Esophagus muscularis mucosa (tissue), 4 donors: ENCODE measurements around the gene GSK3B. TPM values are rescaled to one million over a fixed set of nuclear protein-coding genes. Genes with fewer than 3 reads are reported as not detected.
A peak's percentile ranks its signal among the peaks of the same experiment; 100 is the strongest.

Source experiments
- DNase-seq: peaks from one replicate; pipeline ENCODE4 v3.0.0-alpha.2; 2017; ENCODE audit errors: extremely low spot score
- H3K27ac ChIP-seq, 4 donors: fragments of 200-600 bp; sonication (generic); replicated peaks in 1 of 4; 1 replicate in 3 of 4; 2 replicates in 1 of 4; pipeline ENCODE4 v1.5.1; 2016 to 2019; ENCODE audit warnings: mild to moderate bottlenecking in 1 of 4
- H3K27me3 ChIP-seq, 4 donors: fragments of 200-600 bp; sonication (generic); one replicate each; pipeline versions ENCODE4 v1.5.1 to v1.6.0; 2016 to 2019
- H3K36me3 ChIP-seq, 4 donors: fragments of 200-600 bp; sonication (generic); one replicate each; pipeline ENCODE4 v1.5.1; 2016 to 2019
- H3K4me1 ChIP-seq, 4 donors: fragments of 200-600 bp; sonication (generic); one replicate each; pipeline ENCODE4 v1.5.1; 2016 to 2019
- H3K4me3 ChIP-seq, 4 donors: fragments of 200-600 bp; sonication (generic); 1 replicate in 2 of 4; 2 replicates in 2 of 4; pipeline ENCODE4 v1.5.1; 2016 to 2019; ENCODE audit warnings: mild to moderate bottlenecking in 4 of 4, moderate library complexity in 1 of 4
- H3K9me3 ChIP-seq, 4 donors: fragments of 200-600 bp; sonication (generic); 1 replicate in 3 of 4; 2 replicates in 1 of 4; pipeline ENCODE4 v1.5.1; 2016 to 2019
- EP300 ChIP-seq: sonication (generic); formaldehyde crosslinking; IDR thresholded peaks from one replicate; pipeline ENCODE4 v1.6.1; 2017; ENCODE audit warnings: antibody characterized with exemption
- POLR2A ChIP-seq: fragments of 450-650 bp; IDR thresholded peaks from one replicate; pipeline ENCODE4 v1.6.1; 2017; ENCODE audit warnings: antibody characterized with exemption, moderate library complexity, mild to moderate bottlenecking, low read depth
- POLR2AphosphoS5 ChIP-seq, 2 donors: sonication (generic); formaldehyde crosslinking; IDR thresholded peaks; one replicate each; pipeline ENCODE4 v1.6.1; 2017; ENCODE audit warnings: antibody characterized with exemption in 2 of 2
- WGBS: methylation state at CpG from one replicate; pipeline ENCODE4 v1.1.5; 2018; 5-methylcytosine and 5-hydroxymethylcytosine counted together
- intact Hi-C: fragments of 100-400 bp; cut with DNase I; formaldehyde crosslinking; loops from one replicate; pipeline ENCODE4 v1.15.1; 2023
- total RNA-seq, 4 donors: library from RNA; depleted of rRNA; stranded (reverse); fragments of >200 nt; gene quantifications; one replicate each; pipeline versions ENCODE4 v1.1.0 to v1.2.1, GENCODE V29; 2016
- TF ChIP-seq, protein P1 (sequence below), 3 experiments: fragments of 200-600 bp in 2 of 3; fragments of 450-650 bp in 1 of 3; sonication (generic) in 2 of 3; IDR thresholded peaks; one replicate each; pipeline ENCODE4 v1.5.1; 2017 to 2019; ENCODE audit warnings: antibody characterized with exemption in 3 of 3, mild to moderate bottlenecking in 2 of 3, moderate library complexity in 1 of 3

GSK3B gene
- 10 to 100 TPM; 30.3 to 35.4 (median 31.3) TPM for total RNA-seq

DNA sequence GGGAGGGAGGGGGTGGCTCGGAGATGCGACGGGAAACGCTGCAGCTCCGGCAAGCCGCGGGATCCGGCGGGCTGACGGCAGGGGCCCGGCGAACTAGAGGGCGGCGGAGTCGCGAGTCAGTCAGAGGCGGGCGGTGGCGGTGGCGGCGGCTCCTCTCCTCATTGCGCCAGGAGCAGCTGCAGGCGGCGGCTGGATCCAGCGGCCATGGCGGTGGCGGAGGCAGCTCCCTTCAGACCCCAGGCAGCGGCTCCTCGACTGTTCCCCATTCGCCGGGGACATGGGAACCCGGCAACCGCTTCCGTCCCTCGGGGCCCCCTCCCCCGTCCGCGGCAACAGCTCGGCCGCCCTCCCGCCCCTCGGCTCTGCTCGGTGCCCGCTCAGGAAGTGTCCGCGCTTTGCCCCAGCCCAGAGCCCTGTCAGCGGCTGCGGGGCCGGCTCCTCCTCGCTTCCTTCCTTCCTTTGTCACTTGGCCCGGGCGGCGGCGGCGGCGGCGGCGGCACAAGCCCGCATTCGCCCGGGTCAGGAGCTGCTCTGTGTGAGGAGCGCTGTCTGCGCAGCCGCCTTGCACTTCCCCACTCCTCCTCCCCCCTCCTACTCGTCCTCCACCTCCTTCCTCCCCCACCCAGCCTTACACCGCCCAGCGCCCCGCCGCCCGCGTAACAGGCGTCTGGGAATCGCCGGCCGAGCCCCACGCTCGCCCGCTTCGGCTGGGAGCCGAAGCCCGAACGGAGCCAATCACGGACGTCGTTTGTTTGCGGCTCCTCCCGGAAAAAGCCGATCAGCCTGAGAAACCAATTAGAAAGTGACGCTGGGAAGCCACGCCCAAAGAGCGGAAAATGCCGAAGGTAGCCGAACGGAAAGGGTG is at the start of gene GSK3B:
GSK3B (minus strand) TSS at position 537 of the 865 bp plus-strand sequence. CDS start 1,013 bp downstream, outside the sequence.
- under 1% methylated on average over 33 of the region's 94 CpGs for WGBS
- Histone ChIP-seq H3K4me3 (peak within 1 kb of the TSS; percentile 86 to 90 (median 88)), H3K27ac (peak within 1 kb of the TSS; percentile 99 to 100 (median 99)), H3K27me3 (no peaks in the 10 kb centered on the region), H3K36me3 (no peaks in the 10 kb centered on the region), H3K9me3 (no peaks in the 10 kb centered on the region), H3K4me1 (peaks cover 9 to 44% (median 38%) of the 10 kb centered on the region in 4 donors)
- intact Hi-C loops: loop anchor here (5.0 to 10.0 kb wide), 2 partner anchors 202 to 251 kb away; partner anchors contain the start of gene LRRC58
- peak; percentile 91 for TF ChIP-seq POLR2A
- peak; percentile 81 to 96 for TF ChIP-seq POLR2AphosphoS5 (IDR thresholded peaks at IDR 0.05)
- TF ChIP-seq EP300: no peak
- TF ChIP-seq, protein P1, sequence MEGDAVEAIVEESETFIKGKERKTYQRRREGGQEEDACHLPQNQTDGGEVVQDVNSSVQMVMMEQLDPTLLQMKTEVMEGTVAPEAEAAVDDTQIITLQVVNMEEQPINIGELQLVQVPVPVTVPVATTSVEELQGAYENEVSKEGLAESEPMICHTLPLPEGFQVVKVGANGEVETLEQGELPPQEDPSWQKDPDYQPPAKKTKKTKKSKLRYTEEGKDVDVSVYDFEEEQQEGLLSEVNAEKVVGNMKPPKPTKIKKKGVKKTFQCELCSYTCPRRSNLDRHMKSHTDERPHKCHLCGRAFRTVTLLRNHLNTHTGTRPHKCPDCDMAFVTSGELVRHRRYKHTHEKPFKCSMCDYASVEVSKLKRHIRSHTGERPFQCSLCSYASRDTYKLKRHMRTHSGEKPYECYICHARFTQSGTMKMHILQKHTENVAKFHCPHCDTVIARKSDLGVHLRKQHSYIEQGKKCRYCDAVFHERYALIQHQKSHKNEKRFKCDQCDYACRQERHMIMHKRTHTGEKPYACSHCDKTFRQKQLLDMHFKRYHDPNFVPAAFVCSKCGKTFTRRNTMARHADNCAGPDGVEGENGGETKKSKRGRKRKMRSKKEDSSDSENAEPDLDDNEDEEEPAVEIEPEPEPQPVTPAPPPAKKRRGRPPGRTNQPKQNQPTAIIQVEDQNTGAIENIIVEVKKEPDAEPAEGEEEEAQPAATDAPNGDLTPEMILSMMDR (IDR thresholded peaks at IDR 0.05): no peak
- no peak for DNase-seq

GRCh38 chr3:120143676-120144075 is 49.4 kb upstream of the GSK3B start:
- no peak overlapping the region for H3K4me3 ChIP-seq
- TF ChIP-seq POLR2A (no peak), POLR2AphosphoS5 (IDR thresholded peaks at IDR 0.05) (no peak), EP300 (no peak)
- TF ChIP-seq, protein P1 (IDR thresholded peaks at IDR 0.05): no peak
- no peaks in the 10 kb centered on the region for H3K36me3 ChIP-seq
- H3K27ac ChIP-seq: no peak overlapping the region
- no peak for DNase-seq
- H3K9me3 ChIP-seq: no peaks in the 10 kb centered on the region
- peaks cover 0 to 10% (median 5%) of the 10 kb centered on the region in 4 donors for H3K4me1 ChIP-seq
- 94% methylated on average over 2 of the region's 2 CpGs for WGBS
- intact Hi-C loops: no loop called here
- H3K27me3 ChIP-seq: no peaks in the 10 kb centered on the region

DNA sequence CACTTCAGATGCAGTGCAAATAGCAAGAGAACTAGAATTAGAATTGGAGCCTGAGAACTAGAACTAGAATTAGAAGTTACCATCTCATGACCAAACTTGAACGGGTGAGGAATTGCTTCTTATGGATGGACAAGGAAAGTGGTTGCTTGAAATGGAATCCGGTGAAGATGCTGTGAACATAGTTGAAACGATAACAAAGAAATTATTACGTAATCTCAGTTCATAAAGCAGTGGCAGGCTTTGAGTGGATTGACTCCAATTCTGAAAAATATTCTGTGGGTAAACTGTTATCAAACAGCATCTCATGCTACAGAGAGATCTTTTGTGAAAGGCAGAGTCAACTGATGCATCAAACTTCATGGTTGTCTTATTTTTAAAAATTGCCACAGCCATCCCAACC is 48.0 kb upstream of the GSK3B start:
- Histone ChIP-seq H3K27me3 (no peaks in the 10 kb centered on the region), H3K4me1 (peaks cover 0 to 1% (median 0%) of the 10 kb centered on the region in 4 donors), H3K27ac (no peak overlapping the region), H3K4me3 (no peak overlapping the region), H3K36me3 (no peaks in the 10 kb centered on the region), H3K9me3 (no peaks in the 10 kb centered on the region)
- intact Hi-C loops: no loop called here
- TF ChIP-seq POLR2AphosphoS5 (IDR thresholded peaks at IDR 0.05) (no peak), EP300 (no peak), POLR2A (no peak)
- TF ChIP-seq, protein P1 (IDR thresholded peaks at IDR 0.05): no peak
- DNase-seq: no peak
- 90% methylated on average over 4 of the region's 4 CpGs for WGBS

GRCh38 chr3:120140098-120140742 is 46.0 kb upstream of the GSK3B start:
- no peak for TF ChIP-seq POLR2A
- TF ChIP-seq, protein P1 (IDR thresholded peaks at IDR 0.05): no peak
- no peak for TF ChIP-seq EP300
- Histone ChIP-seq H3K4me1 (no peaks in the 10 kb centered on the region), H3K36me3 (no peaks in the 10 kb centered on the region), H3K9me3 (no peaks in the 10 kb centered on the region), H3K27ac (no peak overlapping the region), H3K27me3 (no peaks in the 10 kb centered on the region), H3K4me3 (no peak overlapping the region)
- 97% methylated on average over 33 of the region's 52 CpGs for WGBS
- intact Hi-C loops: no loop called here
- no peak for DNase-seq
